Astrocyte (in vitro differentiated cells and primary cell): ENCODE results near the gene WDR59.

Source experiments
- EZH2 ChIP-seq: IDR thresholded peaks from 2 replicates; pipeline ENCODE4 v1.6.1; 2012; ENCODE audit warnings: mild to moderate bottlenecking, low read length, inconsistent platforms; ENCODE audit not compliant: insufficient read depth
- TF ChIP-seq, protein P1 (sequence below): IDR thresholded peaks from 2 replicates; pipeline ENCODE4 v1.5.1; 2011; ENCODE audit warnings: low read depth, mild to moderate bottlenecking, inconsistent platforms, low read length, moderate library complexity; ENCODE audit not compliant: insufficient read depth

DNA sequence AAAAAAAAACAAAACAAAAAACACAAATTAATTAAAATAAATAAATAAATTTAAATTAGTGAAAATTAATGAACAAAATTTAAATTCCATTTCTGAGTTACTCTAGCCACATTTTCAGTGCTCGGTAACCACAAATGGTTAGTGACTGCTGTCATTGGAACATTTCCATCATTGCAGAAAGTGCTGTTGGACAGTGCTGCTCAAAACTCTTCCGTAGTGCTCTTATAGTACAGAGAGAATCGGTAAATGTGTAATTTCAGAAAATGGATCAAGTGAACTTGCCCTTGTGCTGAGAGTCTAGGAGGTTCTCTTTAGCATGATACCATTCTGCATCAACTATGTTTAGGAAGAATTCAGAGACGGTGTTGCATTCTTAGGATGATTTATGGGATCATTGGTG is 37.6 kb upstream of the WDR59 start:
- TF ChIP-seq, protein P1, sequence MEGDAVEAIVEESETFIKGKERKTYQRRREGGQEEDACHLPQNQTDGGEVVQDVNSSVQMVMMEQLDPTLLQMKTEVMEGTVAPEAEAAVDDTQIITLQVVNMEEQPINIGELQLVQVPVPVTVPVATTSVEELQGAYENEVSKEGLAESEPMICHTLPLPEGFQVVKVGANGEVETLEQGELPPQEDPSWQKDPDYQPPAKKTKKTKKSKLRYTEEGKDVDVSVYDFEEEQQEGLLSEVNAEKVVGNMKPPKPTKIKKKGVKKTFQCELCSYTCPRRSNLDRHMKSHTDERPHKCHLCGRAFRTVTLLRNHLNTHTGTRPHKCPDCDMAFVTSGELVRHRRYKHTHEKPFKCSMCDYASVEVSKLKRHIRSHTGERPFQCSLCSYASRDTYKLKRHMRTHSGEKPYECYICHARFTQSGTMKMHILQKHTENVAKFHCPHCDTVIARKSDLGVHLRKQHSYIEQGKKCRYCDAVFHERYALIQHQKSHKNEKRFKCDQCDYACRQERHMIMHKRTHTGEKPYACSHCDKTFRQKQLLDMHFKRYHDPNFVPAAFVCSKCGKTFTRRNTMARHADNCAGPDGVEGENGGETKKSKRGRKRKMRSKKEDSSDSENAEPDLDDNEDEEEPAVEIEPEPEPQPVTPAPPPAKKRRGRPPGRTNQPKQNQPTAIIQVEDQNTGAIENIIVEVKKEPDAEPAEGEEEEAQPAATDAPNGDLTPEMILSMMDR, result no peak
- no peak for TF ChIP-seq EZH2
